Measurements from ENCODE around the gene CSMD2. TPM values are rescaled to one million over a fixed set of nuclear protein-coding genes. Genes with fewer than 3 reads are reported as not detected.

The CSMD2 gene
- total RNA-seq, 6 donors from 2014 or later = 0.39 to 1.0 (median 0.52) TPM

DNA sequence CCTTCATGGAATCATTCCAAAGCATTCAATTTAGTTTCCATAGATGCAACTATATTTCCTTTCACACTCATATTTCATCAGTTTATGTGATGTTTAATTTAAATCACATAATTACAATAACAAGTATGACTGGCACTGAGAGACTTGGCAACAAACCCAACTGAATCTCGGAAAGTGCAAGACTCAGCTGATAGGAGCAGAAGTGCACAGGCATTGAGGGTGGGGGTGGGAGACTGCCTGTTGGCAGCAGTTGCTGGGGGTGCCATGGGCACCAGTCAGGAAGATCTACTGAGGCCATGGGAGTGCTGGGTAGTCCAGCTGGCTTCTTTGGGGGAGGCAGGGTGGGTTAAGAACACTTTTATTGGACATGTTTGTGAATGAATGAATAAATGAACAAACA lies 311.6 kb downstream of the CSMD2 start:
- ATAC-seq (ENCODE audit: low FRiP score in 2 of 2) = no peak
- Histone ChIP-seq H3K4me3 (no peak overlapping the region), H3K36me3 (no peaks in the 10 kb centered on the region), H3K4me1 (no peaks in the 10 kb centered on the region), H3K9me3 (no peaks in the 10 kb centered on the region), H3K27ac (no peak overlapping the region), H3K27me3 (no peaks in the 10 kb centered on the region)
- TF ChIP-seq POLR2A (IDR thresholded peaks at IDR 0.05) = no peak
- DNase-seq = no peak
- WGBS, 2 donors = 29 to 67% methylated on average over 1 of the region's 1 CpG

- DNase-seq (no peak), ATAC-seq (ENCODE audit: low FRiP score in 2 of 2) (no peak)
- TF ChIP-seq CTCF (IDR thresholded peaks at IDR 0.05) = no peak
- TF ChIP-seq POLR2AphosphoS5 (IDR thresholded peaks at IDR 0.05) = no peak
- no peak for TF ChIP-seq EP300 (IDR thresholded peaks at IDR 0.05)
- TF ChIP-seq POLR2A (IDR thresholded peaks at IDR 0.05) = no peak
- H3K36me3 ChIP-seq = no peaks in the 10 kb centered on the region
- no peak overlapping the region for H3K27ac ChIP-seq
- no peaks in the 10 kb centered on the region for H3K9me3 ChIP-seq
- no peaks in the 10 kb centered on the region for H3K27me3 ChIP-seq
- no peaks in the 10 kb centered on the region for H3K4me1 ChIP-seq
- no peak overlapping the region for H3K4me3 ChIP-seq
These were observed 312.3 kb downstream of the CSMD2 start for GRCh38 chr1:33852711-33853110.

DNA sequence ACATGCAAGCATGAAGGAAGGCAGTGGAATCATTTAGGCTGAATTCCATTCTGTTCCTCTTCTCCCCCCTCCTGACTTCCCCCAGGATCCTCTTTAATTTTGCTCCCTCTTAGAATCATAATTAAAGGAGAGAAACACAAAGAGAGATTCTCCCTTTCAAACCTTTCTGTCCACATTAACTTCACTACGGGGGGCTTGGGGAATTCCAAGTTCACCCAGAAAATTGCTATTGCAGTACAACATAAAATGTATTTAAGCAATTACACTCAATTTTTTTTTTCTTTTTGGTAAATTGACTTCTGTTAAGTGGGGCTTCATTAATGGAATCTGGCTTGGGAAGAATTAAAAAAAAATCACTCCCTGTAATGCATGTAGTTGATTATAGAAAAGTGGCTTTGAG lies 314.5 kb downstream of the CSMD2 start:
- ATAC-seq (ENCODE audit: low FRiP score in 2 of 2) (no peak), DNase-seq (no peak)
- Histone ChIP-seq H3K4me3 (no peak overlapping the region), H3K27me3 (no peaks in the 10 kb centered on the region), H3K36me3 (no peaks in the 10 kb centered on the region), H3K27ac (no peak overlapping the region), H3K9me3 (no peaks in the 10 kb centered on the region), H3K4me1 (no peaks in the 10 kb centered on the region)
- TF ChIP-seq CTCF (IDR thresholded peaks at IDR 0.05) (no peak), POLR2A (IDR thresholded peaks at IDR 0.05) (no peak), EP300 (IDR thresholded peaks at IDR 0.05) (no peak), POLR2AphosphoS5 (IDR thresholded peaks at IDR 0.05) (no peak)
- 77 to 87% methylated on average over 1 of the region's 1 CpG for WGBS, 2 donors

- ATAC-seq (ENCODE audit: low FRiP score in 2 of 2) = no peak
- no peak for DNase-seq
- Histone ChIP-seq H3K4me1 (no peaks in the 10 kb centered on the region), H3K36me3 (no peaks in the 10 kb centered on the region), H3K27me3 (no peaks in the 10 kb centered on the region), H3K27ac (no peak overlapping the region), H3K4me3 (no peak overlapping the region), H3K9me3 (no peaks in the 10 kb centered on the region)
- WGBS, 2 donors = 87 to 92% methylated on average over 1 of the region's 1 CpG
- no peak for TF ChIP-seq CTCF (IDR thresholded peaks at IDR 0.05)
- TF ChIP-seq POLR2AphosphoS5 (IDR thresholded peaks at IDR 0.05) = no peak
- no peak for TF ChIP-seq POLR2A (IDR thresholded peaks at IDR 0.05)
- TF ChIP-seq EP300 (IDR thresholded peaks at IDR 0.05) = no peak
These were observed 315.8 kb downstream of the CSMD2 start for GRCh38 chr1:33849211-33849610.

DNA sequence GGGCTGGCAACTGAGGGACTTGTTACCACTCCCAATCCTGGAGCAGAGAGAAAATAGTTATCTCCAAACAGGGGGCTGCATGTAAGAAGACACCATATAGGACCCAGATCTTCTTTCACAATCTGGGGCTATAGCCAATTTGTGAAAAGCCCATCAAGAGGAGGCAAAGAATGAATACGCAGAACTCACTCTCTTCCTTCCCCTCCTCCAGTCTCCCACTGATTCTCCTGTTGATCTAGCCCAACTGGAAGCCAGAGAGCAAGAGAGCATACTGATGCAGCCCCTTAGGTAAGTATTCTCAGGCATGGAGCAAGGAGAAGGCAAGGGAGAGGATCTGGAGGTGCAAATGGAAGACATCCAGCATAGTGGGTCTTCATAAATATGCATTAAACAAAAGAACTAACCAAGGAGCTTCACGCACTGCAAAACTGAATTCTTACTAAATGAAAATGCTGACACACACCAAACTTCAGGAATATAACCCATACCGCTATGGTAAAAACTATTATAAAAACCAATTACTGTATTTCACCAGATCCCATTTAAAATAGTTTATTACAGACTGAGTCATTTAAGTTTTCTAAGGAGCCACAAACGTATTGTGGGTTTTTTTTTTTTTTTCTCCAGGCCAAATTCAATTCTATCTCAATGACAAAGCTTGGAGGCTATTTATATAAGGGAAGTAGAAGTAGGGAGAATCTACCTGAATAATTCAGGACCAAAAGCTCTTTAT lies 316.7 kb downstream of the CSMD2 start:
- no peak for ATAC-seq (ENCODE audit: low FRiP score in 2 of 2)
- 64 to 65% methylated on average over 4 of the region's 4 CpGs for WGBS, 2 donors
- H3K4me1 ChIP-seq = no peaks in the 10 kb centered on the region

More for the DNA sequence above, 316.7 kb downstream of the CSMD2 start:
- Histone ChIP-seq H3K36me3 (no peaks in the 10 kb centered on the region), H3K4me3 (no peak overlapping the region), H3K27me3 (no peaks in the 10 kb centered on the region), H3K9me3 (no peaks in the 10 kb centered on the region), H3K27ac (no peak overlapping the region)
- DNase-seq = no peak
- TF ChIP-seq POLR2A (IDR thresholded peaks at IDR 0.05) = no peak
- no peak for TF ChIP-seq EP300 (IDR thresholded peaks at IDR 0.05)
- no peak for TF ChIP-seq CTCF (IDR thresholded peaks at IDR 0.05)
- TF ChIP-seq POLR2AphosphoS5 (IDR thresholded peaks at IDR 0.05) = no peak

Measured in upper lobe of left lung (tissue), 6 donors.